ENCODE data around the gene UPK1A.

GRCh38 chr19:35708391-35708790 is 42.1 kb downstream of the UPK1A start:
- TF ChIP-seq POLR2A (IDR thresholded peaks at IDR 0.05; ENCODE audit: extremely low read depth, insufficient read length) (no peak), CTCF (IDR thresholded peaks at IDR 0.05; ENCODE audit: low read depth, low read length) (no peak)

All from NB4 (cell line).